M059J (cell line): ENCODE data around the gene CDA. TPM values are rescaled to one million over a fixed set of nuclear protein-coding genes. Genes with fewer than 3 reads are reported as not detected.

Experiments used
- DNase-seq: peaks from one replicate; pipeline ENCODE4 v3.0.0-alpha.2; 2012; ENCODE audit warnings: low read depth
- total RNA-seq: library from RNA; depleted of rRNA; stranded (reverse); fragments of >200 nt; shearing (Covaris generic); gene quantifications from 2 replicates; pipeline ENCODE4 v1.2.3, GENCODE V29; 2014; rRNA removed

CDA gene
- total RNA-seq: 1.1 and 2.1 TPM in 2 replicates

DNA sequence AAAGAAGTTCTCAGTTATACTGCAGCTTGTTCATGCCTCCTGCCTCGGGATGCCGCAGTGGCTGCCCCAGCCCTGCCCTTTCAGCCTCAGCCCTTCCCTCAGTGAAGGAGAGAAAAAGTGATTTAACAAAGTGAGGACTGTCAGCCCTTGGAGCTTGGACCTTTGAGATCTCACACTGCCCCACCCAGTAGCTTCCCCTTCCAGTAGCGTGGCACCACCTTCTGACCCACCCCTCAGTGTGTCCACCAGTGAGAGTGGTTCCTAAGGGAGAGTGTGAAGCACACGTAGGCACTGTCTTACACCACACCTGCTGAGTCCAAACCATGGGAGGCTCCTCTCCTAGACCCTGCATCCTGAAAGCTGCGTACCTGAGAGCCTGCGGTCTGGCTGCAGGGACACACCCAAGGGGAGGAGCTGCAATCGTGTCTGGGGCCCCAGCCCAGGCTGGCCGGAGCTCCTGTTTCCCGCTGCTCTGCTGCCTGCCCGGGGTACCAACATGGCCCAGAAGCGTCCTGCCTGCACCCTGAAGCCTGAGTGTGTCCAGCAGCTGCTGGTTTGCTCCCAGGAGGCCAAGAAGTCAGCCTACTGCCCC is at the start of gene CDA:
Gene CDA, plus strand, starts transcription at position 464 of the 592 bp plus-strand sequence. Its CDS starts 33 bp downstream, at position 497.
- DNase-seq: no peak

DNA sequence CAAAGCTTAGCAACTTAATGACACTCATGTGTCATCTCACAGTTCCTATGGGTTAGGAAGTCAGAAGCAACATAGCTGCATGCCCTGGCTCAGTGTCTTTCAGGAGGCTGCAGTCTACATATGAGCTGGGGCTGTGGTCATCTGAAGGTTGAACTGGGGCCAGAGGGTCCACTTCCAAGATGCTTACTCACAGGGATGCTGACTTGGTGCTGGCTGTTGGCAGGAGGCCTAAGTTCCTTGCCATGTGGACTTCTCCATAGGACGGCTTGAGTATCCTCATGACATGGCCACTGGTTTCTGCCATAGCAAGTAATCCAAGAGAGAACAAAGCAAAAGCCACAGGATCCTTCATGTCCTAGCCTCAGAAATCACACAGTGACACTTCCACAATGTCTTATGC is 48.6 kb upstream of the CDA start:
- peak; percentile 76 for DNase-seq

DNA sequence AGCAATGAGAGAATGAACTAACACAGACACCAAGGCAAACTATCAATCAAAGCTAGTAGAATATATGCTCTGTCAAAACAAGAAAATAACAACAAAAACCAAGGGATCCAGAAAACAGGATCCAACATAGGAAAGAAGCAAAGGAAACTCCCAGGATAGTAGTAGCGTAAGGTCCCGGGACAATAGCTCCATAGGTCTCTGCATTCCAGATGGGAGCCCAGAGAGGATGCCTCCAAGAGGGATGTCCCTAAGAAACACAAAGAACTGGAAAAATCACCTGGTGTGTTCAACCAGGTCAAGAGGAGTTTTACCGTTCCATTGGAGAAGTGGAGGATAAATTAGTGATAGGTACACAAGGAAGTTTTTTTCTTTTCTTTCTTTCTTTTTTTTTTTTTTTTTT is 42.3 kb upstream of the CDA start:
- no peak for DNase-seq

DNA sequence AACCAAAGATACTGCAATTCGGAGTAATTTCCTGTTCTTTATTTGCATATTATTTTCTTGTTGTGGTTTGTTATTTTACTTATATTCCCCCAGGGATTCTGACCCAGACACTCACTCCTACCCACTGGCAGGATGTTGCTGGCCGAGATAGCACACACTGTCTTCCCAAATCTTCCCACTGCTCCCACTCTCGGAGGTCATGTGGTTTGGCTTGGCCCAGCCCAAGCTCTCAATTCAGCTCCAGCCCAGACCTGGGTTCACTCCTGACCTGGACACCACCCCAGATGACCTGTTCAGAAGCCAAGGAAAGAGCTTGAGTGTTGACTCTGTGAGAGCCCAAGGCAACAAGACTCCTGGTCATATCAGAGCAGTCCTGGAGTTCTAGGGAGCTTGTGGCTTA is 37.7 kb upstream of the CDA start:
- DNase-seq: peak; percentile 54

DNA sequence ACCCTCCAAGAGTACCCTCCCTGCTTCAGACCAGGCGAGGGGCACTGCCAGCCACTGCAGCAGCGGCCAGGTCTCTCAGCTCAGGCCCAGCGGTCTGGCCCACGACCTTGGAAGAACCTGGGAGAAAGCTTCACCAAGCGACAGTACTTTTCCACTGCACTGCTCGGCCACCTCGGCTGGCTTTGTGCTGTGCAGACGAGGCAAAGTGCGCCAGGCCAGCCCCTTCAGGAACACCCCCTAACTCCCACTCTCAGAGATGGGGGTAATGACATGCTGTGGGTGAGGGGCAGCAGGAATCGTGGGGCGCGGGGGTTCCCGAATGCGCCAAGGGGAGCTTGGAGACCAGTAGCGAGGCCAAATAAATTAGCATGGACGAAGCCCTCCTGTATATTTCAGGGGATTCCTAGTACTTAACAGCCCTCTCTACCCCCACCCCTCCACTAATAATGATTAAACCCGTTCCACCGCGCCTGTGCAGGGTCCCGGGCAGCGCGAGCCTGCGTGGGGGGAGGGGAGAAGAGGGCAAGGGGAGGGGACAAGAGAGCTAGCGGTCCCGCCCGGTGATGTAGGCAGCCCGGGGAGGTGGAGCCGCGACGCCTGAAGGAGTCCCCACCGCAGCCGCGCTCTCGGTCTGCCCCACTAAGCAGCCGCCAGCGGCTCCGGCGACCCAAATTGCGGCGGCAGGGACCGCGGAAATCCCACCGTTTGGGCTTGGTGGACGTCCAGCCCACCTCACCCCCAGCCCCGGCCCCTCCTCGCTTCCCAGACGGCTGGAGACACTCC is 36.8 kb upstream of the CDA start, which contains the start of gene FAM43B:
Gene FAM43B, plus strand, starts transcription at position 629 of the 783 bp plus-strand sequence. CDS start 401 bp downstream, outside the sequence.
- peak; percentile 73 for DNase-seq

DNA sequence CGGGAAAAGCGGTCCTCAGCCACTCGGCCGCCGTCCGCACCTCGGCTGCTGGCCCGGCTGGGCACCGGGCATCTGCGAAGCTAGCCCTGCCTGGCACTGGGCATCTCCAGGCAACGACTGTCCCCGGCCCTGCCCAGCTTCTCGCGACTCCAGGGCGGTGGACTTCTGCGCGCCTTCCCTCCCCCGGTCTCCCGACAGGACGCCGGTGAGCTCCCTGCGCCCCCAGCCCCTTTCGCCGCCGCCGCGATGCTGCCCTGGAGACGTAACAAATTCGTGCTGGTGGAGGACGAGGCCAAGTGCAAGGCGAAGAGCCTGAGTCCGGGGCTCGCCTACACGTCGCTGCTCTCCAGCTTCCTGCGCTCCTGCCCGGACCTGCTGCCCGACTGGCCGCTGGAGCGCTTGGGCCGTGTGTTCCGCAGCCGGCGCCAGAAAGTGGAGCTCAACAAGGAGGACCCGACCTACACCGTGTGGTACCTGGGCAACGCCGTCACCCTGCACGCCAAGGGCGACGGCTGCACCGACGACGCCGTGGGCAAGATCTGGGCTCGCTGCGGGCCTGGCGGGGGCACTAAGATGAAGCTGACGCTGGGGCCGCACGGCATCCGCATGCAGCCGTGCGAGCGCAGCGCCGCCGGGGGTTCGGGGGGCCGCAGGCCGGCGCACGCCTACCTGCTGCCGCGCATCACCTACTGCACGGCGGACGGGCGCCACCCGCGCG is 36.0 kb upstream of the CDA start:
- peak; percentile 50 for DNase-seq

DNA sequence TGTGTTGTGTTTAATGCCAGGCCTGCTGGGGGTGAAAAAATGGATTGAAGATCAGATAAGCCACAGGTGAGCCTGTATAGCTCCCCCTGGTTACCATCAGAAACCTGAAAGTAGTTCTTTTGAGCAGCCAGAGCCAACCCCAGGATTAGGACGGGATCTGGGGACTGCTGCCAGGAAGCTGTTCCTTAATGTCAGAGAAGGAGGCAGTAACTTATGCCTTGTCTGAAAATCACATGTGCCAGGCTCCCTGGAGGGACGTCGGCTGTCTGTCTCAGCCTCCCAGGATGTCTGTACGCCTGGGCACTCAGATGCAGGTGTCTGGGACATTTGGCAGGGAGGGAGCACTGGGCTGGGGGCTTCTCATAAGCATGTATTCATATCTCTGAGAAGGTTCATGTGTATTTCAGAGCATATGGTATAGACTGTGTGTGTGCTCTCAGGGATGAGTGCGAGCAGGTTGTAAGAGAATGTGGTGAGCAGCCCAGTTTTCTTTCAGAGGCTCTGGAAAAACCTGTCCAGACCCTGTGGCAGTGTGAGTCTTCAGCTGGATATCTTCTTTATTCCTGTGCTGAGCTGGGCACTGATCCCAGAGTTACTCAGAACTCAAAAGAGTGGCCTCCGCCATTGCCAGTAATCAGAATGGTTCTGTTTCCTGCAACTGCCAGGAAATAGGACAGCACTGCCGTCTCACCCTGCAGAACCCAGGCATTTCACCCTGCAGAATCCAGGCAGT is 33.7 kb upstream of the CDA start:
- DNase-seq: peak; percentile 40

DNA sequence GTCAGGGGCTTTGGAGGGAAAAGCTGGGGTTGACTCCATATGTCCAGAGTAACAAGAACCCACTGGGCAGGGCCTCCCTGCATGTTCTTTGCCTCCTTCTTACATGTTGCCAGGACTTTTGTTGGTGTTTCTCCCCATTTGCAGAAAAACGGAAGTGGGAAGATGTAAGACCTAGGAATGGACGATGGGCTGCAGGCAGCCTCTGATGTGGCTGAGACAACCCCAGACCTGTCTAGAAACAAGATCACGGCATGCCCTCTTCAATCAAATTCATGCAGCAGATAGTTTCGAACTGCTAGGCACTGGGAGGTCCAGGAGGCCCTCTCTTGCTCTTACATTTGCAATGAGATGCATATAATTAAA is 33.2 kb upstream of the CDA start:
- DNase-seq: no peak

DNA sequence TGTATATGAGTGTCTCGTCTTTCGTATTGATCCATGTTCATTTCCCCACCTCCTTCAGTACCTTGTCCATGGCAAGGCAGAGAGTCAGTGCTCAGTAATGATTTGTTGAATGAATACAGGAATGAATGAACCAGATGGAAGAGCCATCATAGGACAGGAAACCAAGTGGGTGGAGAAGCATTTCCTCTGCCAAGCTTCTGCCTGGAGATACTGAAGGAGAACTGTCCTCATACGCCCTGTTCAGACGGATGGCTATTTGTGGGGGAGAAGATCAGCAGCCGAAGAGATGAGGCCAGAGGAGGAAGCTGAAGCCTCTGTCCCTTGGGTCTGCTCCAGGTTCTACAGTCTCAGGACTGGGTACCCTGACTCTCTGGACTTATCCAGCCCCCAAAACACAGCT is 30.7 kb upstream of the CDA start:
- DNase-seq: no peak

DNA sequence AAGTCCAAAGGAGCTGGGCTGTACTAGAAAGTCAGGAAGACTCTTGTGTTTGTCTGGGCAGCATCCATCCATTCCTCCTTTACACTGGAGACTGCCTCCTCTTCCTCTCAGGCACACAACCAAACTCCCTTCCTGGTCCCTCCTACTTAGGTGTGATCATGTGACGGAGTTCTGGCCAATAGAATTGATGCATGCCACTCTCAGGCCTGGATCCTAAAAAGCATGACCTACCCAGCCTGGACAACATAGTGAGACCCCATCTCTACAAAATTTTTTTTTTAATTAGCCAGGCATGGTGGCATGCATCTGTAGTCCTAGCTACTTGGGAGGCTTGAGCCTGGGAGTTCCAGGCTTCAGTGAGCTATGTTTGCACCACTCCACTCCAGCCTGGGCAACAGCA is 27.9 kb upstream of the CDA start:
- DNase-seq: no peak

DNA sequence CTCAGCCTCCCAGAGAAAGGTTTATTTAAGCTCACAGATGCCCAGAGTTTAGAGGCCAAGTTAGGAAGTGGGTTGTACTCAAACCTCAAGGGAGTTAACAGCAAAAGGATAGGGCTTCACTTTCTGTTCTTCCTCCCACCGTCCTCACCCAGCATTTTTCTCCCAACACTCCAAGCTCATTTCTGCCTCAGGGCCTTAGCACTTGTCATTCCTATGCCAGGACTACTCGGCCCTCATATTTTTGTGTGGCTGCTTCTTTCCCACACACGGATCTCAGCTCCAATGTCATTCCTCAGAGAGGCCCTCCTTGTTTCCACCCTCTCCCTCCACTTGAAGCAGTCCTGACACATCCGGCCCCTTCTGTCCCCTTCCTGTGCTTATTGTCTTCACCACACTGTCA is 23.7 kb upstream of the CDA start:
- no peak for DNase-seq

DNA sequence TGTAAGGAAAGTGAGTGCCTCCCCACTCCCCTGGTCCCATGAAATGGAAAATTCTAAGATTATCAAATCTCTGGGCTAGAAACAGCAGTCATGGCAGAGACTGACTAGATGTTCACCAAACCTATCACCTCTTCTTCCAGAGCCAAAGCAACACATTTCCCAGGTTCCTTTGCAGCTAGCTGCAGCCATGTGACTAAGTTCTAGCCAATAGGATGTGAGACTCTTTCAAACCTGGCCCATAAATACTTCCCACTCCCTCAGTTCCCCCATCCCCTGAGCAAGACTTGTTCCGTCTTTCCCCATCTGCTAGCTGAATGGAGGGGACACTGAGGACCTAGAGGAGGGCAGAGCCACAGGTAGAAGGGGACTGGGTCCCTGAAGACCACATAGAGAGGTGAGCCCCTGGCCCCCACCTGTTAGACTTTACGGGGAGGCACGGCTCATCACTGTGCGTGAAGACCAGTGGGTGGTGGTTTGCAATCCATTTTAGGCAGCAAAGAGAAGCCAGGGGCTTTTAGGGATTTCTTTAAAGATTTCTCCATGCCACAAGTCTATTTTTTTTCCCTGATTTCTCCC is 19.3 kb upstream of the CDA start:
- DNase-seq: no peak

DNA sequence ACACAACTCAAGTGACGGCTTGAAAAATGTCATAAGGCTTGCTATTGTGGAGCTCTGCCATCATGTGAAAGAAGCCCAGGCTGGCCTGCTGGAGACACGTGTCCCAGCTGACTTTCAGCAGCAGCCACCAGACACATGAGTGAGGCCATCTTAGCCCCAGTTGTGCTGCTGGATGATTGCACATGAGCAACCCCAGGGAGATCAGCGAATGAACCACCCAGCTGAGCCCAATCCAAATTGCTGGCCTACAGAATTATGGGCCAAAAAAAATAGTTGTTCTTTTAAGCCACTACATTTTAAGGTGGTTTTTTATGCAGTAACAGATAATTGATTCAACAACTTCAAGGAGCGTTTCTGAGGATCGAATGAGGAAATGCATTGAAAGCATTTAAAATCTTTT is 17.5 kb upstream of the CDA start:
- DNase-seq: no peak

DNA sequence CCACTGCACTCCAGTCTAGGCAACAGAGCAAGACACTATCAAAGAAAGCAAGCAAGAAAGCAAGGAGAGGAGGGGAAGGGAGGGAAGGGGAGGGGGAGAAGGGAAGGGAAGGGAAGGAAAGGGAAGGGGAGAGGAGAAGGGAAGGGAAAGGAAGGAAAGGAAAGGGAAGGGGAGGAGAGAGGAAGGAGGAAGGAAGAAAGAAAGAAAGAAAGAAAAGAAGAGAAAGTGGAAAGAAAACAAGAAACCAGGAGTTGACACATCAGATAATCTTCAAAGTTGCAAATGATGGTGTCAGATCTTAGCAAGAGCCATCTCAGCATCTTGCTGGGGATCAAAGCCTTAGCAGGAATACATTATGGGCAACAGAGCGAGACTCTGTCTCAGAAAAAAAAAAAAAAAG is 14.9 kb upstream of the CDA start:
- DNase-seq: no peak

DNA sequence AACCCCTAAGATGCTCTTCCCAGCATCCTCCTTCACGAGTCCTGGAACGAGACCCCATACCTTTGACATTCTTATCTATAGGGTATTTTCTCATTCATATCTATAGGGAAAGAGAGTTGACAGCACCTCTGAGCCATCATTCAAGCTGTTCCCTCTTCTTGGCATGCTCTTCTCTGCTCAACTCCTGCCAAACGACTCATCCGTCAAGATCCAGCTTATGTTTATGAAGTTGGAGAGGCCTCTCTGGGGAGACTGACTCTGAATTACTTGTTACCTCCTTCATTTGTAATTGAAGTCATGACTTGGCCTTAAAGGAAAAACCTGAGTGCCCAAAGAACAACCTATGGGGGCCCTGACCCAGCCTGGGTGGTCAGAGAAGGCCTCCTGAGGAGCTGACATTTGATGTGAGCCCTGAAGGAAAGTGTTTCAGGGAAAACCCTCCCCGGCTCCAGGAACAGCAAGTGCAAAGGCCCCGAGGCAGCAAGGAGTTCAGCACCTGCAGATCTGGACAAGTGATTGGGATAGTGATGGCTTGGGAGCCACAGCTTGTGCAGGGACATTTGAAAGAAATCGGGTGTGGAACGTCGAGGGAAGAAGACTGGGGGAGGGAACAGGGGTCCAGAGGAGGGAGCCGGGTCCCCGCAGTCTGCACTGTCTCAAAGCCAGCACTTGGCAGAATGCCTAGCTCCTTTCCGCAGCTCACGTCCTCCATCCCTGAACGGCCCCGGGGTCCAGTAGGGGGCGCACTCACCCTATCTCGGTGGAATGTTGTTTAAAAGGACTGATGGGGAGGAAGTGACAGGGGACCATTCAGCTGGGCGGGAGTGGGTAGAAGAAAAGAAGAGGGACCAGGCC is 14.0 kb upstream of the CDA start:
- DNase-seq: peak; percentile 85

DNA sequence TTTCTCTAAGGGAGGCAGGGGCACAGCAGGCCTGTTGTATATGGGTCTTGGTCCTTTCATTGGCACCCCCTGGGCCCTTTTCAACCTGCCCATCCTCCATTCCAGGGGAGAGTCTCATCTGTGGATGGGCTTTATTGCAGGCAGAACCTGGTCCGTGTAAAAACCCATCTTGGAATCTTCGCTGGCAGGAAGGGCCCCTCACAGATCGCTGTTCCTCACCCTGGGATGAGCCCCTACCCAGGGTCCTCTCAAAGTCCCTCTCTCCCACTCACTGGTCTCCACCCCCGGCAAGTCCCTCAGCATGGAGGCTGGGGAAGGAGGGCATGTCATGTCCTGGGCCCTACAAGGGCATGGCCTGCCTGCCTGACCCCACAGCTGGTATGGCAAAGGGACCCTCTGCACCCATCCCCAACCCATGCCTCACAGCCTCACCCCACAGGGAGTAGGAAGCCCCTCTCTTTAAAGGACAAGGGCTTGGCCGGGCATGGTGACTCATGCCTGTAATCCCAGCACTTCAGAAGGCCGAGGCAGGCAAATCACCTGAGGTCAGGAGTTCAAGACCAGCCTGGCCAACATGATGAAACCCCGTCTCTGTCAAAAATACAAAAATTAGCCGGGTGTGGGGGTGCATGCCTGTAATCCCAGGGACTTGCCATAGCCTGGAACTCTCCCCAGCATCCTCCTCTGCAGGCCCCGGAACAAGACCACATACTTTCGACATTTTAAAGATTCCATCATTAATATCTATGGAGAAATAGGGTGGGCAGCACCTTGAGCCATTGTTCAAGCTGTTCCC is 13.2 kb upstream of the CDA start:
- no peak for DNase-seq

DNA sequence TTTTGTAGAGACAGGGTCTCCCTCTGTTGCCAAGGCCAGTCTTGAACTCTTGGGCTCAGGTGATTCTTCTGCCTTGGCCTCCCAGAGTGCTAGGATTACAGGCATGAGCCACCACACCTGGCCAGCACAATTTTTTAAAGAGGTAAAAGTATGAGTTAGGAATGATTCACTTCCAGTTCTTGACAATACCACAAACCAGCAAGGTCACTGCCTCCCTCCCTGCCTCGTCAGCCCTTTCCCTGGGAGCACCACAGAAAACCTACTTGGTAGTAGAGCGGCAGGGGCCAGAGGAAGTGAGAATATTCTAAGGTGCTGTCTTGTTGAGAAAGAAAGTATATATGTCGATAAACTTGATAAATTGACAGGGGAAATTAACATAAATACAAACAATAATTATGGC is 10.8 kb upstream of the CDA start:
- DNase-seq: peak; percentile 78

DNA sequence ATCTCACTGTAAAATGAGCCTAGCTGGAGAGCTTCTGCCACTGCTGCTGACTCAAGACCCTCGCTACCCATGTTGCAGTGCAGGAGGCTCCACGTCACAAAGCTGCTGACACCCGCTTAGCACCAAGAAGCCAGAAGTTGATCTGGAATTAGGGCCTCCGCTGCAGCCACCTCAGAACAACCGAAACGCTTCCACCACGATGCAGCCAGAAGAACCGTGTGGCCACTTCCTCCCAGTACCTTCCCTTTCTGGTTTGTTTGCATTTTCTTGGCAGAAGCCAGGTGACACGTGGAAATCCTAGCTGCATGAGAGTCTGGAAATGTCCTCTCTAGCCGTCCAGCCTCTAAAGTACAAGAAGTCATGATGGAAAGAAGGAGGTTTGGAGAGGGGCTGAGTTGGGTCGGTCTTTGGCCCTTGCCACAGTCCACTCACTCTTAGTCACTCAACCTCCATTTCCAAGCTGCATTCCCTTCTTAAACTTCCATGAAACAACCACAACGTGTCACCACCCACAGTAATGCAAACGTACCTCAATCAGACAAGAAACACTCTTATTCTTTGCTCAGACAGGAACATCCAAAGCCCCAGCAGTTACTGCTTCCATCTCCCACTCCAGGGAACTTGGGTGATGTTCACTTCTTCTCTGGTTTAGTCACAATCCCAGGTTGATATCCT is 10.0 kb upstream of the CDA start:
- peak; percentile 78 for DNase-seq

DNA sequence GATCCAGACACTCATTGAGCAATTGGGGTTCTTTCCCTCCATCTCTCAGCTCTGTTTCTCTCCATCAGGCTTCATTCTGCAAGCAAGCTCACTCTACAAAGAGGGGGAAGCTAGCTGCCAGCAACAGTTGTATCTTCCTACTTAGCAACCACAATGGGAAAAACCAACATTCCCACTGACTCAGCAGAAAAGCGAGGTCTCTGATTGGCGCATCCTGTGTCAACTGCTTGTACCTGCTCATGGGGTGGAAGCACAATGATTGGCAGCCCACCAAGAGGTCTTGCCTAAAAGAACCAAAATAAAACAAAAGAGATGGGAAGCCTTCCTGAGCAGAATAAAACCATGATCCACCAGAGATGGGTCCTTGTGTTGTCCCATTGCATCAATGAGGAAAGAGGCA is 4.0 kb upstream of the CDA start:
- DNase-seq: peak; percentile 73
